ENCODE results near the gene GPR137B.

GPR137B gene

GRCh38 chr1:236114076-236114747 is 28.1 kb upstream of the GPR137B start:
- no peak for DNase-seq

- no peak for DNase-seq
These were observed 24.6 kb upstream of the GPR137B start for GRCh38 chr1:236117710-236118109.

GRCh38 chr1:236119943-236120484 is 22.3 kb upstream of the GPR137B start:
- DNase-seq, result no peak

DNA sequence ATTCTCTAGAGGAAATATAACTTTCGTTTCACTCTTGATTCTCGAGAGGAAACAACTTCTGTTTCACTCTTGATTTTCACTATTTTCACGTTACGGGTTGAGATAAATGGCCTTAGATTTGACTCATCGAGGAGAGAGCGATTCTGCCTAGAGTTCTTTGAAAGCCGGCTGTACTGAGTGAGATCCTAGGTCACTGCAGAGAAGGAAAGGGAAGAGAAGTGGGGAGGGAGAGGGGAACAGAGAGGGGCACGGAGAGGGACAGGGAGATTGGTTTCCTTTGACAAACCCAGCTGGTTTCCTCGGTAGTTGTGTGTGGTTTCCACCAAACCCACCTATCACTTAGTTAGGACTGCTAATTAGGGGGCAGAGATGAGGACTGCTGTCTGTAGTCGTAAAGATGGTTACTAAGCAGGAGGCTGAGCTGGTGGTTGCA is 21.6 kb upstream of the GPR137B start:
- DNase-seq, result peak; percentile 64

DNA sequence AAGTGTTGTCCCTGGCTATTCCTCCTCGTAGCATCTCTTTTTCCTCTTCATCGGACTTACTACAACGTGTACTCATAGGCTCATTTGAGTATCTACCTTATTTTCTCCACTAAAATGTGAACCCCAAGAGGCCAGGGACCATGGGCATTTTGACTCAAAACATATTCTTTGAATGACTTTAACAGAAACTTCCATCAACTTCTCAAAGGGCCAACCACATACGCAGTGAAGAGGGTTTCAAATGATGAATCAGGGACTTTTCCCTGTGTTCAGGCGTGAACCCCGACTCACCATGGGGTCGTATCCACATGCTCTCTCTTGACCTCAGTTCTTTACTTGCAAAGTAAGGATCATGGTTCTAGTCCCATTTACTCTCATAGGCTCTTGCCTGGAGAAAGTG is 20.2 kb upstream of the GPR137B start:
- DNase-seq, result no peak

- no peak for DNase-seq
These were observed 18.8 kb upstream of the GPR137B start for GRCh38 chr1:236123563-236123962.

- no peak for DNase-seq
These were observed 17.4 kb upstream of the GPR137B start for GRCh38 chr1:236124965-236125364.

DNA sequence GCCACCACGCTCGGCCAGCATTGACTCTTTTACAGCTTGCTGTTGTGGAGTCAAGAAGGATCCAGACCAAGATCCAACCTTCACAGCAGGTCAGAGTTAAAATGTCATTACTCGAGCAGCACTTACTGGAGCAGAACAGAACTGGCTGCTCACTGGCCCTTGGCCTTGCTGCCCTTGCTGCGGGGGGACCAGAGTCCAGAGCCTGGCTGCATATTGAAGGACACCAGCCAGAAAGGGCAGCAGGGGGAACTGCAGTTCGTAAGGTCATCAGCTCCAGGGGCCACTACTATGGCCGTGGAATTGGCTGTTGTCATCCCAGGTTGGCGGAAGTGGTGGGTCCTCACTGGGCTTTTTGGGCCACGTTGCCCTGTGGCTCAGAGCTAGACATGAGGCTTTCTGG is 15.3 kb upstream of the GPR137B start:
- DNase-seq, result no peak

GRCh38 chr1:236128646-236129178 is 13.6 kb upstream of the GPR137B start:
- no peak for DNase-seq

DNA sequence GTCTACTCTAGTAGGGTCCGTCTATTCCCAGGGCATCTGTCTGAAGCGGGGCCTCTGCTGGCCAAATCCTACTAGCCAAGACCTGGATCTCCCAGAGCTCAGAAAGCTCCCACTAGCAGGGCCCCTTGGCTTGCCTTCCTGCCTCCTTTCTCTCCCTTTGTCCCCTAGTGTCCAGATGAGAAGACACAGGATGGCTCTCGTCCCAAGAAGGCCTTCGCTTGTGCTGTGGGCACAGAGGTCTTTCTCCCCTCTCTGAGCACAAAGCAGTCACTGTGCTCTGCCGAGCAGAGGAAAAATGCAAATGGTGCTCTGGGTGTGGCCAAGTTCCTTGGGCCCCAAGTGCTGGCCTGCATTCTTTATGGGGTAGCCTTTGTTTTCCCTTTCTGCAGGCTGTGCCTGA is 13.0 kb upstream of the GPR137B start:
- DNase-seq, result no peak

- no peak for DNase-seq
These were observed 12.0 kb upstream of the GPR137B start for GRCh38 chr1:236130372-236130771.

DNA sequence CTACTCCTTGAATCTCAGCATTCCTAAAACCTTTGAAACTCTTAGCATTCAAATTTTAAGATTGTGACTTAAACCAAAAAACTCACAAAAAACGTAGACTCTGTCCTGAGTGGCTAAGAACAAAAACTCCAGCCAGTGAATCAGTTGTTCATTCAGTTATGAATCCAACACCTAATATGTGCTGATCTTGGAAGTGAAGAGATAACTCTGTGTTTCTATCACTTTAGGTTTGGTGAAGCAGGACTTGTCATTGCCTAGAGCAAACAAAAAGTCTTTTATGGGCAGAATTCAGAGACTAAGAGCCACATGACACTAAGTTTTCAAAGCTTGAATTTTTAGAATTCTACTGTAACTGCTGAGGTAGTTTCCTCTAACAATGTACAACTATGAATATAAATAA is 10.4 kb upstream of the GPR137B start:
- DNase-seq, result no peak

DNA sequence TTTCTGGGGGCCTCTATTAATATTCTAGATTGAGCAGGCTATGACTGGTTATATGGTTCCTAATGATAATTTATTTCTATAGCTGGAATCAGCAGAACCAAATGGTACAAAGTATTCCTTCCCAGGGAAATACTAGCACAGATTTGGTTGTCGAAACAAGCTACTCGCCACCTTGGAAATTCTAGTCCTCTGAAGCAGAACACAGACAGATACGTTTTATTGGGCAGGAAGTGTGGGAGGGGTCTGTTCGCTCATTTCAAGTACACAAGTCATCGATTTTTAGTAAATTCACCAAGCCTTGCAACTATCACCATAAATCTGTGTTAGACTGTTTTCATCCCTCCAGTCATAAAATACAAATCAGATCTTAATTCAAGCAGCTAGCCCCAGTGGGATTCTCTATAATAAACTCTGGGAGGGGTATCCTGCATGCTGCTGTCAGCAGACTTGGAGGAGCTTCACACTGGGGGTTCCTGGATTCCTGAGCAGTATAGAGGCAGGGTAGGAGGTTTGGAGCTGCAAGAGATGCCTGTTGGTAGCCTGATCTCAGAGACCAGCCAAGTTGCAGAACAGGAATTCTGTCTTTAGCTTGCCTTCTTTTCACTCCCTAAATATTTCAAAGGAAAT is 9.8 kb upstream of the GPR137B start:
- no peak for DNase-seq

GRCh38 chr1:236133339-236133738 is 9.0 kb upstream of the GPR137B start:
- DNase-seq, result no peak

GRCh38 chr1:236133802-236134201 is 8.5 kb upstream of the GPR137B start:
- no peak for DNase-seq

- no peak for DNase-seq
These were observed 5.0 kb upstream of the GPR137B start for GRCh38 chr1:236137285-236137852.

GRCh38 chr1:236139495-236139894 is 2.8 kb upstream of the GPR137B start:
- DNase-seq, result no peak

- DNase-seq, result no peak
These were observed 1.5 kb upstream of the GPR137B start for GRCh38 chr1:236140705-236141446.

DNA sequence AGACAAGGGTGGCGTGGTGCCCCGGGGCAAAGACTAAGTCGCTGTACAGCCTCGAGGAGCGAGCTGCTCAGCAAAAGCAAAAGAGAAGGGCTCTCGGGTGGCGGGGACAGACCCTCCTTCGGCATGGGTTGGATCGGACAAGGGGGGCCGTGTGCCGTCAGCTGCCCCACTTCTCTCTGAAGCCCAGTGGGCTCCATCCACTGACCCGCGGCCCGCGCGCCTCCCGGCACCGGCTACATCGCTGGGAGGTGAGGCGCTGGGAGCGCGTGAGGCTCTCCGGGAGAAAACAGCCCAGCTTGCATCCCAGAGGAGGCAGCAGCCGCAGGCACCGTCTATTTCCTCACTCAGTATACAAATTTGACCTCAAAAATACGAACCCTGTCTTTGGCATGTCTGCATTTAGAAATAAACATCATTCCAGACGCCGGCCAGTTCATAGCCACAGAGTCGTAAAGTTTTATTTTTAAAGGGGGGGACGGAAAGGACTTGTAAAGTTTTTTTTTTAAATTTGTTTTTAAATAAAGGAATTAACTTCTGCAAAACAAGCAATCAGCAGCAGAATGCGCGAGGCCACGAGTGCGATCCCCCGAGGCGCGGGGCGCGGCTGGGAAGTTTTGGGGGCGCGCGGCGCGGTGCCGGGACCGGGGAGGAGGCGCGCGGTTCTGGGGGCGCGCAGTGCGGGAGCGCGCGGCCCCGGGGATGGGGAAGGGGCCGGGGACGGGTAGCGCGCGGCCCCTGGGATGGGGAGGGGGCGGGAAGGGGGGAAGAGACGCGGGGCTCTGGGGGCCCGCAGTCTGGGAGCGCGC is 689 bp upstream of the GPR137B start:
- DNase-seq, result no peak

DNA sequence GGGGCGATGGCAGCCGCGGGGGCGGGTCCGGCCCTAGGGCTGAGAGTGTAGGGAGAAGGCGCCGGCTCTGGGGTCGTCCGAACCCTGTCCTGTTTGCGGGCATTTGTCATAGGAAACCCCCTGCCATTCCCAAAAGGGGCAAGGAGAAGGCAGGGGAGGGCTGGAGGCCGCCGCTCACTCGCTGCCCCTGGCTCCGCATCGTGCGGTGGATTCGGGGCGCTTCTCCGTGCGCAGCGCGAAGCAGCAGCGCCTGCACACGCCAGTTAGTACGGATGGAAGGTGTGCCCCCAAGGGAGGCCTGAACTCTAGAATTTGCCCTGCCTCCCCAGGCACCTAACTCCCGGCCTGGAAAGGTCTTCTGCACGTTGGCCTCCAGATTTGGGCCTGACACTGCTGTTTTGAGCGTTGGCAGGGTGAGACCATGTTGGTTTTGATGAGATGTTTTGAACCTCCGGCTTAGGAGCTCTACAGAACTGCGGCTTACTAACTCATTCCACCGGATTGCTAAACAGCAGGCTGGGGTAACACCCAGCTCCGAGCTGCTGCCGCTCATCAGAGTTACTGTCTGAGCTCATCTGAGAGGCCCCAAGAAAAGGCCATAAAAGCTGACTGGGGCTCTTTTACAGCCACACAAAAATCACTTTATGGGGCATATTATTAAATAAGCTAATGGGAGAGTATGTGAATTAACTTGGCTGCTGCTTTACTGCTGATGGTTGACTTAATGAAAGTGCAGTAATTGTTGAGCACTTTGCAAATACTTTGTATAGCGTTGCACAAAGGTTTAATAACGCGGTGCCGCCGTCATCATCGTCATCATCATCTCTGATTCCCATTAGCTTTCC is 987 bp downstream of the GPR137B start:
- peak; percentile 78 for DNase-seq

DNA sequence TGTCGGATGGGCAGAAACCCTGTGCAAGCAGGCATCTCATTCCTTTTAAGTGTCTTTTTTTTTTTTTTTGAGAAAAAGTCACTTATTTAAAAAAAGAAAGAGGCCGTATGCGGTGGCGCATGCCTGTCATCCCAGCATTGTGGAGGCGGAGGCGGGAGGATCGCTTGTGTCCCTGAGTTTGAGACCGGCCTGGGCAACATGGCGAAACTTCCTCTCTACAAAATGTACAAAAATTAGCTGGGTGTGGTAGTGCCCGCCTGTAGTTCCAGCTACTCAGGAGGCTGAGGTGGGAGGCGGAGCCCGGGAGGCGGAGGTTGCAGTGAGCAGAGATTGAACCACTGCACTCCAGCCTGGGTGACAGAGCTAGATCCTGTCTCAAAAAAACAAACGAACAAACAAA is 1.7 kb downstream of the GPR137B start:
- peak; percentile 36 for DNase-seq
